Vagina (tissue), 2 donors: ENCODE data around the gene EEF2K. TPM values are rescaled to one million over a fixed set of nuclear protein-coding genes. Genes with fewer than 3 reads are reported as not detected.
A peak's percentile ranks its signal among the peaks of the same experiment; 100 is the strongest.

Experiments
- DNase-seq, 2 donors: peaks; one replicate each; pipeline ENCODE4 v3.0.0-alpha.2; 2017; ENCODE audit errors: extremely low spot score in 2 of 2
- H3K27ac ChIP-seq: fragments of 200-600 bp; sonication (generic); one replicate; pipeline ENCODE4 v1.5.1; 2019
- H3K27me3 ChIP-seq: fragments of 200-600 bp; sonication (generic); one replicate; pipeline ENCODE4 v1.5.1; 2019
- H3K36me3 ChIP-seq, 2 donors: fragments of 200-600 bp; sonication (generic); one replicate each; pipeline ENCODE4 v1.5.1; 2017 to 2019
- H3K4me1 ChIP-seq: fragments of 200-600 bp; sonication (generic); one replicate; pipeline ENCODE4 v1.5.1; 2019
- H3K4me3 ChIP-seq, 2 donors: fragments of 200-600 bp; sonication (generic); 1 replicate in 1 of 2; 2 replicates in 1 of 2; pipeline ENCODE4 v1.5.1; 2016 to 2019
- H3K9me3 ChIP-seq: fragments of 200-600 bp; sonication (generic); one replicate; pipeline ENCODE4 v1.5.1; 2019
- POLR2A ChIP-seq, 2 donors: fragments of 450-650 bp; IDR thresholded peaks; one replicate each; pipeline ENCODE4 v1.6.1; 2017; ENCODE audit warnings: antibody characterized with exemption in 2 of 2, mild to moderate bottlenecking in 2 of 2, moderate library complexity in 2 of 2
- POLR2AphosphoS5 ChIP-seq, 2 donors: sonication (generic); formaldehyde crosslinking; IDR thresholded peaks; one replicate each; pipeline ENCODE4 v1.9.0; 2017; ENCODE audit warnings: antibody characterized with exemption in 2 of 2, mild to moderate bottlenecking in 2 of 2, low read depth in 1 of 2; ENCODE audit not compliant: insufficient read depth in 1 of 2
- intact Hi-C: fragments of 100-400 bp; cut with DNase I; formaldehyde crosslinking; loops from one replicate; pipeline ENCODE4 v1.15.1; 2023
- total RNA-seq: library from RNA; depleted of rRNA; stranded (reverse); fragments of >200 nt; gene quantifications from one replicate; pipeline ENCODE4 v1.2.3, GENCODE V29; 2016
- TF ChIP-seq, protein P1 (sequence below), 3 experiments: fragments of 450-650 bp in 2 of 3; fragments of 200-600 bp in 1 of 3; sonication (generic) in 1 of 3; IDR thresholded peaks; one replicate each; pipeline ENCODE4 v1.5.1; 2017 to 2019; ENCODE audit warnings: antibody characterized with exemption in 3 of 3, mild to moderate bottlenecking in 2 of 3, moderate library complexity in 2 of 3

EEF2K gene
- total RNA-seq, 1 donor from 2014 or later: 50.3 TPM

GRCh38 chr16:22326369-22326652, 120.2 kb downstream of the EEF2K start:
- no peaks in the 10 kb centered on the region for H3K9me3 ChIP-seq
- H3K4me1 ChIP-seq: peaks cover 9% of the 10 kb centered on the region
- H3K36me3 ChIP-seq: peaks cover 0 to 57% of the 10 kb centered on the region in 2 donors
- H3K27ac ChIP-seq: no peak overlapping the region
- intact Hi-C loops: no loop called here
- DNase-seq: no peak
- no peak overlapping the region for H3K4me3 ChIP-seq
- H3K27me3 ChIP-seq: no peaks in the 10 kb centered on the region
- TF ChIP-seq POLR2AphosphoS5 (IDR thresholded peaks at IDR 0.05; ENCODE audit: insufficient read depth in 1 of 2, low read depth in 1 of 2): no peak
- TF ChIP-seq, protein P1, sequence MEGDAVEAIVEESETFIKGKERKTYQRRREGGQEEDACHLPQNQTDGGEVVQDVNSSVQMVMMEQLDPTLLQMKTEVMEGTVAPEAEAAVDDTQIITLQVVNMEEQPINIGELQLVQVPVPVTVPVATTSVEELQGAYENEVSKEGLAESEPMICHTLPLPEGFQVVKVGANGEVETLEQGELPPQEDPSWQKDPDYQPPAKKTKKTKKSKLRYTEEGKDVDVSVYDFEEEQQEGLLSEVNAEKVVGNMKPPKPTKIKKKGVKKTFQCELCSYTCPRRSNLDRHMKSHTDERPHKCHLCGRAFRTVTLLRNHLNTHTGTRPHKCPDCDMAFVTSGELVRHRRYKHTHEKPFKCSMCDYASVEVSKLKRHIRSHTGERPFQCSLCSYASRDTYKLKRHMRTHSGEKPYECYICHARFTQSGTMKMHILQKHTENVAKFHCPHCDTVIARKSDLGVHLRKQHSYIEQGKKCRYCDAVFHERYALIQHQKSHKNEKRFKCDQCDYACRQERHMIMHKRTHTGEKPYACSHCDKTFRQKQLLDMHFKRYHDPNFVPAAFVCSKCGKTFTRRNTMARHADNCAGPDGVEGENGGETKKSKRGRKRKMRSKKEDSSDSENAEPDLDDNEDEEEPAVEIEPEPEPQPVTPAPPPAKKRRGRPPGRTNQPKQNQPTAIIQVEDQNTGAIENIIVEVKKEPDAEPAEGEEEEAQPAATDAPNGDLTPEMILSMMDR (IDR thresholded peaks at IDR 0.05): no peak
- no peak for TF ChIP-seq POLR2A (IDR thresholded peaks at IDR 0.05)

- H3K4me3 ChIP-seq: no peak overlapping the region
- peaks cover 4% of the 10 kb centered on the region for H3K4me1 ChIP-seq
- H3K36me3 ChIP-seq: peaks cover 0 to 59% of the 10 kb centered on the region in 2 donors
- DNase-seq: peak in 1 of 2 donors; percentile 55
- TF ChIP-seq POLR2A (IDR thresholded peaks at IDR 0.05) (no peak), POLR2AphosphoS5 (IDR thresholded peaks at IDR 0.05; ENCODE audit: insufficient read depth in 1 of 2, low read depth in 1 of 2) (no peak)
- TF ChIP-seq, protein P1 (IDR thresholded peaks at IDR 0.05): no peak
- H3K27me3 ChIP-seq: no peaks in the 10 kb centered on the region
- no peak overlapping the region for H3K27ac ChIP-seq
- intact Hi-C loops: no loop called here
- H3K9me3 ChIP-seq: no peaks in the 10 kb centered on the region
Measured at GRCh38 chr16:22326771-22327445, 120.8 kb downstream of the EEF2K start.

- peaks cover 4% of the 10 kb centered on the region for H3K4me1 ChIP-seq
- DNase-seq: peak in 1 of 2 donors; percentile 52
- intact Hi-C loops: no loop called here
- H3K27ac ChIP-seq: no peak overlapping the region
- TF ChIP-seq POLR2A (IDR thresholded peaks at IDR 0.05): no peak
- H3K9me3 ChIP-seq: no peaks in the 10 kb centered on the region
- H3K4me3 ChIP-seq: no peak overlapping the region
- no peaks in the 10 kb centered on the region for H3K27me3 ChIP-seq
- H3K36me3 ChIP-seq: peaks cover 0 to 64% of the 10 kb centered on the region in 2 donors
Measured at GRCh38 chr16:22327446-22327775, 121.3 kb downstream of the EEF2K start.

GRCh38 chr16:22328081-22328725, 122.1 kb downstream of the EEF2K start:
- H3K4me1 ChIP-seq: peaks cover 4% of the 10 kb centered on the region
- intact Hi-C loops: no loop called here
- H3K36me3 ChIP-seq: peaks cover 0 to 69% of the 10 kb centered on the region in 2 donors
- H3K27ac ChIP-seq: no peak overlapping the region
- no peaks in the 10 kb centered on the region for H3K9me3 ChIP-seq
- H3K4me3 ChIP-seq: no peak overlapping the region
- no peaks in the 10 kb centered on the region for H3K27me3 ChIP-seq
- TF ChIP-seq POLR2AphosphoS5 (IDR thresholded peaks at IDR 0.05; ENCODE audit: insufficient read depth in 1 of 2, low read depth in 1 of 2): no peak
- no peak for TF ChIP-seq POLR2A (IDR thresholded peaks at IDR 0.05)
- TF ChIP-seq, protein P1 (IDR thresholded peaks at IDR 0.05): no peak
- peak in 1 of 2 donors; percentile 49 for DNase-seq

GRCh38 chr16:22329199-22329695, 123.2 kb downstream of the EEF2K start:
- H3K36me3 ChIP-seq: peaks cover 0 to 74% of the 10 kb centered on the region in 2 donors
- intact Hi-C loops: no loop called here

More at GRCh38 chr16:22329199-22329695, 123.2 kb downstream of the EEF2K start:
- Histone ChIP-seq H3K9me3 (no peaks in the 10 kb centered on the region), H3K4me1 (peaks cover 4% of the 10 kb centered on the region), H3K4me3 (no peak overlapping the region), H3K27ac (no peak overlapping the region), H3K27me3 (no peaks in the 10 kb centered on the region)
- TF ChIP-seq POLR2AphosphoS5 (IDR thresholded peaks at IDR 0.05; ENCODE audit: insufficient read depth in 1 of 2, low read depth in 1 of 2) (no peak), POLR2A (IDR thresholded peaks at IDR 0.05) (no peak)
- TF ChIP-seq, protein P1 (IDR thresholded peaks at IDR 0.05): no peak
- no peak for DNase-seq
